Raji (cell line): ENCODE measurements around the gene RHO.

Source experiments
- POLR2A ChIP-seq: IDR thresholded peaks from 2 replicates; pipeline ENCODE4 v1.6.1; 2011; ENCODE audit warnings: low read depth, low read length, control low read depth; ENCODE audit not compliant: insufficient read depth

Gene RHO

DNA sequence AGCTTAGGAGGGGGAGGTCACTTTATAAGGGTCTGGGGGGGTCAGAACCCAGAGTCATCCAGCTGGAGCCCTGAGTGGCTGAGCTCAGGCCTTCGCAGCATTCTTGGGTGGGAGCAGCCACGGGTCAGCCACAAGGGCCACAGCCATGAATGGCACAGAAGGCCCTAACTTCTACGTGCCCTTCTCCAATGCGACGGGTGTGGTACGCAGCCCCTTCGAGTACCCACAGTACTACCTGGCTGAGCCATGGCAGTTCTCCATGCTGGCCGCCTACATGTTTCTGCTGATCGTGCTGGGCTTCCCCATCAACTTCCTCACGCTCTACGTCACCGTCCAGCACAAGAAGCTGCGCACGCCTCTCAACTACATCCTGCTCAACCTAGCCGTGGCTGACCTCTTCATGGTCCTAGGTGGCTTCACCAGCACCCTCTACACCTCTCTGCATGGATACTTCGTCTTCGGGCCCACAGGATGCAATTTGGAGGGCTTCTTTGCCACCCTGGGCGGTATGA is at the start of gene RHO:
RHO (plus strand) TSS at position 51 of the 512 bp plus-strand sequence; CDS start at position 146, 95 bp downstream.
- TF ChIP-seq POLR2A, result no peak

DNA sequence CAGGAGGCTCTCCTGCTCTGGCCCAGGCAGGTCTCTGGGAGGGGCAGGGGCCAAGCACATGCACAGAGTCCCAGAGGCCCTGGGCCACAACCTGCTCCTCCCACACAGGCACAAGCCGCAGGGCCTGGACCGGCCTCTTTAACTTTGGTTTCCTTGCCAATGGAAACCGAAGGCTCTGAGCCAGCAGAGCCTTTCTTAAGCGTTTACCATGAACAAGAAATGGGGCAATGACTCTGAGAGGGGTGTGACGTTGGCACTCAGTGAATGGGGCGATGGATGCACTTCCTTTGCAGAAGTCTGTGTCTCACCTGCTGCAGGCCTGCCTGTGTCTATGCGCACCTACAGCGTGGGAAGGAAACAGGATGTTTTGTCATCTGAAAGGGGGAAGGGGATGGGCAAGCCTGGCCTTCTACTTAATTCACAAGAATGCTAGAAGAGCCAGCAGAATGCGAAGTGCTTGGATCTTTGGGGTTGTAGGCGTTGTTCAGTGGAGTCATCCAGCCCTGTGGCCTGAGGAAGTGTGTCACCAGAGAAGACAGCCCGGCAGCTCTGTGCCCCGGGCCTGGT is 46.6 kb upstream of the RHO start:
- TF ChIP-seq POLR2A, result no peak

DNA sequence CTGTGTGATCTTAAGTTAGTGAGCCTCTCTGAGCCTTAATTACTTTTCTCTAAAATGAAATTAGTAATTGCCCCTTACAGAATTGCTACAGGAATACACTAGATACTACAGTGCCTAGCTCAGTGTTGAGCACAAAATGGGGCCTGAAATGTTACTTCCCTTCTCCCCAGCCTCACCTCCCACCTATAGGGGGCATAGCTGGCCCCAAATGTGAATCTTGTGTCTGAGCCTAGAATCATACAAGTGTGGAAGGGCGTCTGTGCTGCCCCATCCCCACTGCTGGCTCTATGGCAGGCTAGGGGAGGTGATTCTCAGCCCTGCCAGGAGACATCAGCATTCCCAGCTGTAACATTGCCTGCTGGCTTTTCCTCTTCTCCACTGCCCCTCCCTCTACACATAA is 45.7 kb upstream of the RHO start:
- TF ChIP-seq POLR2A, result no peak

DNA sequence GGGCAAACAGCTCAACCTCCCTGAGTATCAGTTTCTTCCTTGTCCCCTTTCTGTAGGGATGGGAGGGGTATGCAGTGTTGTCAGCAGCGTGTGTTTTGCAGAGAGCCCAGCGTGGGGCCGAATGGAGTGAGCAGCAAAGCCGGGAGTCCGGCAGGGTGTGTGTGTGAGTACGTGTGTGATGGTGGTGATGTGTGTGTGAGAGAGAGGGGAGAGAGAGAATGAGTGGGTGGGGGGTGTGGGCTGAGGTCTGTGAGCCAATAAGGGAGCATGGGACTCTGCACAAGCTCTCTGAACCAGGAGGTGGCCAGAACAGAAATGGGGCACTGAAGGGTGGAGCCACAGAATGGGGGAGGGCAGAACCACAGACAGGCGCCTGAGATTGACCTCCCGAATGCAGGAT is 44.6 kb upstream of the RHO start:
- no peak for TF ChIP-seq POLR2A

GRCh38 chr3:129485721-129486663 is 42.4 kb upstream of the RHO start:
- TF ChIP-seq POLR2A, result no peak

- TF ChIP-seq POLR2A, result no peak
Measured at GRCh38 chr3:129486664-129487035, 41.8 kb upstream of the RHO start.

GRCh38 chr3:129487183-129487867 is 41.1 kb upstream of the RHO start:
- TF ChIP-seq POLR2A, result no peak

- TF ChIP-seq POLR2A, result no peak
Measured at GRCh38 chr3:129490273-129490675, 38.2 kb upstream of the RHO start.

DNA sequence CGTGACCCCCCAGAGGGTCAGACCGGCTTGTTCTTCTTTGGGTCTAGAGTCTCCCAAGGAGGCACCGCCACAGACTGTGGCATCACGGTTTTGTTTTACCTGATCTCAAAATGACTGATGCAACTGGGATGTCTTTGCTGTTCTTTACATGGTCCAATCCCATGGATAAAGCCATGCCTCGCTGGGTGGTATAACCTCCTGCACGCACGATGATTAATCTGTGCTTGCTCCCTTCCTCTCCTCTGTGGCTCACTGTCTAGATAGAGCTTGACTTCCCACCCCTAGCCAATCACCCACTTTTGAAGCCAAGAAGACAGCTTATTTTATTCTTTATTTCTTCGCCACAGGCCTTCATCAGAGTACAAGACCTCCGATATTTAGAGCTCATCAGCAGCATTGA is 36.6 kb upstream of the RHO start:
- no peak for TF ChIP-seq POLR2A

DNA sequence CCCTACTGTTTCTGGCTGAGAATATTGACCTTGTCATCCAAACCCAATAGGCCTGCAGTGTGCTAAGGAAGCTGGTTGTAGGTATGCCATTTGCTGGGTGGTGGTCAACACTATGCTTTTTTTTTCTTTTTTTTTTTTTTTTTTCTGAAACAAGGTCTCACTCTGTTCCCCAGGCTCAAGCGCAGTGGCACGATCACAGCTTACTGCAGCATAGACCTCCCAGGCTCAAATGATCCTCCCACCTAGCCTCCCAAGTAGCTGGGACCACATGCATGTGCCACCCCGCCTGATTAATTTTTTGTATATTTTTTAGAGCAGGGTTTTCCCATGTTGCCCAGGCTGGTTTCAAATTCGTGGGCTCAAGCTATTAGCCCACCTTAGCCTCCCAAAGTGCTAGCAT is 35.7 kb upstream of the RHO start:
- no peak for TF ChIP-seq POLR2A

DNA sequence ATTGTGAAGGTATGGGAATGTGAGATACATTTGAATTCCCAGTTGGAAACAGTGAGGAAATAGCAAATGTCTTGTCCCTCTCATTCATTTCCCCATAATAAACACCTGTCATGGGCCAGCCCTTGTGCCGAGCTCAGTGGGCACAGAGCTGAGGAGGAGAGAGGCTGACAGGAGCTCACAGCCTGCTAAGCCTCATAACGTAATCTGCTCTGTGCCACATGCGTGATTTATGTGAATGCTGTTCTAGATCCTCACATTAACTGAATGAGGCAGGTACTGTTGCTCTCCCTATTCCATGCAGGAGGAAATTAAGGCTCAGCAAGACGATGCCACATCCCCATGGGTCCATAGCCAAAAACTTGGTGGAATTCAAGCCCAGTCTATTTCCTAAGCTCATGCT is 35.2 kb upstream of the RHO start:
- TF ChIP-seq POLR2A, result no peak

GRCh38 chr3:129500334-129500658 is 28.1 kb upstream of the RHO start:
- no peak for TF ChIP-seq POLR2A

- no peak for TF ChIP-seq POLR2A
Measured at GRCh38 chr3:129501630-129502029, 26.8 kb upstream of the RHO start.

GRCh38 chr3:129502641-129503408 is 25.6 kb upstream of the RHO start:
- no peak for TF ChIP-seq POLR2A
